Ishikawa (cell line): ENCODE measurements around the gene FXYD5.

Source experiments
- CEBPB ChIP-seq: IDR thresholded peaks from 2 replicates; pipeline ENCODE4 v1.6.1; 2012
- CREB1 ChIP-seq: IDR thresholded peaks from 2 replicates; pipeline ENCODE4 v1.6.1; 2012; ENCODE audit warnings: low read depth
- EP300 ChIP-seq: IDR thresholded peaks from 2 replicates; pipeline ENCODE4 v1.6.1; 2012; ENCODE audit warnings: borderline replicate concordance
- FOXM1 ChIP-seq: IDR thresholded peaks from 2 replicates; pipeline ENCODE4 v1.6.1; 2012; ENCODE audit warnings: low read depth, borderline replicate concordance
- MAX ChIP-seq: IDR thresholded peaks from 2 replicates; pipeline ENCODE4 v1.6.1; 2012
- NFIC ChIP-seq: IDR thresholded peaks from 2 replicates; pipeline ENCODE4 v1.6.1; 2012
- RAD21 ChIP-seq: IDR thresholded peaks from 2 replicates; pipeline ENCODE4 v1.6.1; 2012; ENCODE audit warnings: low read depth
- REST ChIP-seq: IDR thresholded peaks from 2 replicates; pipeline ENCODE4 v1.6.1; 2012; ENCODE audit warnings: low read depth, mild to moderate bottlenecking
- TAF1 ChIP-seq: IDR thresholded peaks from 2 replicates; pipeline ENCODE4 v1.6.1; 2012; ENCODE audit warnings: low read depth, mild to moderate bottlenecking
- TCF12 ChIP-seq: IDR thresholded peaks from 2 replicates; pipeline ENCODE4 v1.6.1; 2012; ENCODE audit warnings: low read depth
- TEAD4 ChIP-seq: IDR thresholded peaks from 2 replicates; pipeline ENCODE4 v1.6.1; 2012
- ZBTB7A ChIP-seq: IDR thresholded peaks from 2 replicates; pipeline ENCODE4 v1.6.1; 2012; ENCODE audit warnings: low read depth
- TF ChIP-seq, protein P1 (sequence below): IDR thresholded peaks from 2 replicates; pipeline ENCODE4 v1.6.1; 2012

DNA sequence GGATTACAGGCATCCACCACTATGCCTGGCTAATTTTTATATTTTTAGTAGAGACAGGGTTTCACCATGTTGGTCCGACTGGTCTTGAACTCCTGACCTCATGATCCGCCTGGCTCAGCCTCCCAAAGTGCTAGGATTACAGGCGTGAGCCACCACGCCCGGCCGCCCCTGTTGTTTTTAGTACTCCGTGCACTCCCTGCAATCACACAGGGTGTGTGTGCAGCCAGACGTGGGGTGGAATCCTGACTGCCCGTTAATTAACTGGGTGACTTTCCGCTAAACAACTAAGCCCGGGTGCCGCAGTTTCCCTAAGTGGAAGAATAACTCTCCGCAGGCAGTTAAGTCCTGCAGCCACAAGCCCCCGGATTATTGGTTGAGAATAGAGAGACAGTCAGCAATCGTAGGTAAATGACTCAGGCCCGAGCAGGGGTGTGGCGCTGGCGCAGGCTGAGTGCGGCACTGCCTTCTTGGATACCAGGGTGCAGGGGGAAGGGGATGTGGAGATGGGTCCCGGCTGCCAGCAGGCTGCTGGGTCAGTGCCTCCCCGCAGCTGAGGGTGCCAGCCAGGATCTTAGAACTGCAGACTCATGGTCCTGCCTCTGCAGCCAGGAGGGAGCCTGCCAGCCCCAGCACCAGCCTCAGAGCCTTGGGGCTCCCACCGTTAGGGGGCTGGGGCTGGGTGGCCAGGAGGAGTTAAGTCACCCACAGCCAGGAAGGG, 45.0 kb upstream of the FXYD5 start:
- TF ChIP-seq ZBTB7A: no peak
- no peak for TF ChIP-seq RAD21
- no peak for TF ChIP-seq REST
- TF ChIP-seq TEAD4: no peak
- TF ChIP-seq, protein P1, sequence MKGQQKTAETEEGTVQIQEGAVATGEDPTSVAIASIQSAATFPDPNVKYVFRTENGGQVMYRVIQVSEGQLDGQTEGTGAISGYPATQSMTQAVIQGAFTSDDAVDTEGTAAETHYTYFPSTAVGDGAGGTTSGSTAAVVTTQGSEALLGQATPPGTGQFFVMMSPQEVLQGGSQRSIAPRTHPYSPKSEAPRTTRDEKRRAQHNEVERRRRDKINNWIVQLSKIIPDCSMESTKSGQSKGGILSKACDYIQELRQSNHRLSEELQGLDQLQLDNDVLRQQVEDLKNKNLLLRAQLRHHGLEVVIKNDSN: no peak
- TF ChIP-seq TAF1: no peak
- TF ChIP-seq MAX: no peak
- no peak for TF ChIP-seq NFIC
- no peak for TF ChIP-seq EP300
- no peak for TF ChIP-seq CREB1
- TF ChIP-seq TCF12: no peak
- TF ChIP-seq CEBPB: no peak
- no peak for TF ChIP-seq FOXM1
